ENCODE results near the gene KDM4C.

DNA sequence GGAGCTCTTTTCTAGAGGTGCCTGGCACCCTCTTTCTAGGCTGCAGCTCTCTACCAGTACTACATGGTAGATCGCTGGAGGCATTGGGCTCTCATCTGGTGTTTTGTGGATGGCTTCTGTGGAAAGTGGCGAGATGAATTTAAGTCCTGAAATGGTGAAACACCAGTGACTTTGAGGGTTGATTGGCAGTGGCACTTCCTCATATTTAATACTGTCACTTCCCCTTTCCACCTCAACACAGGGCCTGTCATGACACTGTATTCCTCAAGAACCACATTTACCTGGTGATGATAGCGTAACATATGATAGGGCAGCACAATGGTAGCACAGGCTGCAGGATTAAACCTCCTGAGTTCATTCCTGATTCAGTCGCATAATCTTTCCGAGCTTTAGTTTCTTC lies 132.1 kb downstream of the KDM4C start:
- TF ChIP-seq EZH2 (IDR thresholded peaks at IDR 0.05; ENCODE audit: insufficient read depth, poor library complexity, severe bottlenecking) (no peak), EZH2phosphoT487 (IDR thresholded peaks at IDR 0.05; ENCODE audit: insufficient read depth, low read depth) (no peak)
